Lower leg skin (tissue), 3 donors: ENCODE measurements around the gene ARMC2.

Source experiments
- POLR2A ChIP-seq, 2 donors: fragments of 450-650 bp; IDR thresholded peaks; one replicate each; pipeline ENCODE4 v1.6.1; 2016 to 2017; ENCODE audit warnings: antibody characterized with exemption in 2 of 2, mild to moderate bottlenecking in 1 of 2, moderate library complexity in 1 of 2
- TF ChIP-seq, protein P1 (sequence below), 3 donors: fragments of 450-650 bp; IDR thresholded peaks; one replicate each; pipeline ENCODE4 v1.5.1; 2016; ENCODE audit warnings: antibody characterized with exemption in 3 of 3, mild to moderate bottlenecking in 3 of 3, moderate library complexity in 2 of 3

DNA sequence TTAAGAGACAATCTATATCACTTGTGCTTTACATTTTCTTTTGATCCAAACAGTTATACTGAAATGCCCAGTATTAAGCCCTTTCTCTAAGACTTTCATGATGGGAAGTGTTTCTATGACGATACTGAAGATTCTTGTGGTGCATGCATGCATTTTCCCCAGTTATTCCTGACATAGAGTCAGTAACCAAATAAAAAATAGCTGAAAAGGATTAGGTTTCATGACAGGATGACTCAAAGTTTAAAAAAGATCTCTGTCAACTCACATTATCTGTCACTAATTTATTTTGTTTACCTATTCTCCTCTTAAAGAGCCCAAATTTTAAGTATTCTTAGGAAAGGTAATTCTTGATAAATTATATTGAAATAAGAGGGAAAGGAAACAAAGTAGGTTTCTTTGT, 148.0 kb downstream of the ARMC2 start:
- TF ChIP-seq, protein P1, sequence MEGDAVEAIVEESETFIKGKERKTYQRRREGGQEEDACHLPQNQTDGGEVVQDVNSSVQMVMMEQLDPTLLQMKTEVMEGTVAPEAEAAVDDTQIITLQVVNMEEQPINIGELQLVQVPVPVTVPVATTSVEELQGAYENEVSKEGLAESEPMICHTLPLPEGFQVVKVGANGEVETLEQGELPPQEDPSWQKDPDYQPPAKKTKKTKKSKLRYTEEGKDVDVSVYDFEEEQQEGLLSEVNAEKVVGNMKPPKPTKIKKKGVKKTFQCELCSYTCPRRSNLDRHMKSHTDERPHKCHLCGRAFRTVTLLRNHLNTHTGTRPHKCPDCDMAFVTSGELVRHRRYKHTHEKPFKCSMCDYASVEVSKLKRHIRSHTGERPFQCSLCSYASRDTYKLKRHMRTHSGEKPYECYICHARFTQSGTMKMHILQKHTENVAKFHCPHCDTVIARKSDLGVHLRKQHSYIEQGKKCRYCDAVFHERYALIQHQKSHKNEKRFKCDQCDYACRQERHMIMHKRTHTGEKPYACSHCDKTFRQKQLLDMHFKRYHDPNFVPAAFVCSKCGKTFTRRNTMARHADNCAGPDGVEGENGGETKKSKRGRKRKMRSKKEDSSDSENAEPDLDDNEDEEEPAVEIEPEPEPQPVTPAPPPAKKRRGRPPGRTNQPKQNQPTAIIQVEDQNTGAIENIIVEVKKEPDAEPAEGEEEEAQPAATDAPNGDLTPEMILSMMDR (IDR thresholded peaks at IDR 0.05): no peak
- no peak for TF ChIP-seq POLR2A (IDR thresholded peaks at IDR 0.05)
